ENCODE measurements around the gene PLA2G2C.

Gene PLA2G2C

GRCh38 chr1:20152599-20152930 is 33.8 kb downstream of the PLA2G2C start:
- no peak for DNase-seq (ENCODE audit: low read depth)

GRCh38 chr1:20151906-20152598 is 34.3 kb downstream of the PLA2G2C start:
- DNase-seq (ENCODE audit: low read depth): peak; percentile 58

- DNase-seq (ENCODE audit: low read depth): no peak
Measured at GRCh38 chr1:20150969-20151368, 35.3 kb downstream of the PLA2G2C start.

GRCh38 chr1:20150326-20150705 is 36.0 kb downstream of the PLA2G2C start:
- DNase-seq (ENCODE audit: low read depth): no peak

GRCh38 chr1:20149601-20150325 is 36.6 kb downstream of the PLA2G2C start:
- no peak for DNase-seq (ENCODE audit: low read depth)

DNA sequence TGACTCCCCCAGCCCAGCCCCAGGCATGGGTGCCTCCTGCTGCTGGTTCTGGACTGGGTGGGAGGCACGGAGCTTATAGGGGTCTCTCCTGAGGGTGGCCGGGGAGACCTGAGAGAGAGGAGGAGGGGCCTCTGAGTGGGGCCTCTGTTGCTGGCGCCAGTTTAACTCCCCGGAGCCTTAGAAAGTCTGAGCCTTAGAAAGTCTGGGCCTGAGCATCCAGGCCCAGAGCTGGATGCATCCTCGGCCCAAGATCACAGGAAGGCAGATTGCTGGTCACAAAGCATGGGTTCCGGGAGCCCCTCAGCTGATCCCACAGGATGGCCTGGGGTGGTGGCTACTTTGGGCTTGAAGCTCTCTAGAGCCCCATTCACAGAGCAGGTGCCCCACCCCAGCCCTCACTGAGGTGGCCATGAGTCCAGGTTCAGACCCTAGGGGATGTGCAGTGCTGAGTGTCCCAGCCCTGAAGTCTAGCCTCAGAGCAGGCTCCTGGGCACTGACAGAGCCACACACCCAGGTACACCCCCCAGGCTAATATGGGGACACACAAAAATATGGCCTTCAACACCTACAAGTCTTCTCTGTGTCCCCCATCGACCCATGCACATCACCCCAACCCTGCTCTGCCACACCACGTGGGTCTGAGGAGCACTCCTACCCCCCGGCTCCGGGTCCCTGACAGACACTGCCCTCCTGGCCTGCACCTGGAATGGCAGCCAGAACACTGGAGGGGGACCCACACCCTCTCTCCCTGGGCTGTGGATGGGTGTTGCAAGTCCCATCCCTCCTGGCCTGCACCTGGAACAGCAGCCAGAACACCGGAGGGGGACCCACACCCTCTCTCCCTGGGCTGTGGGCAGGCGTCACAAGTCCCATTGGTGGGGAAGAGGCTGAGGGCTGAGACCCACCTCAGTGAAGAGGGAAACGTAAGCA is 37.5 kb downstream of the PLA2G2C start:
- DNase-seq (ENCODE audit: low read depth): no peak

GRCh38 chr1:20147846-20148570 is 38.3 kb downstream of the PLA2G2C start:
- no peak for DNase-seq (ENCODE audit: low read depth)

- DNase-seq (ENCODE audit: low read depth): no peak
Measured at GRCh38 chr1:20143734-20144565, 42.4 kb downstream of the PLA2G2C start.

DNA sequence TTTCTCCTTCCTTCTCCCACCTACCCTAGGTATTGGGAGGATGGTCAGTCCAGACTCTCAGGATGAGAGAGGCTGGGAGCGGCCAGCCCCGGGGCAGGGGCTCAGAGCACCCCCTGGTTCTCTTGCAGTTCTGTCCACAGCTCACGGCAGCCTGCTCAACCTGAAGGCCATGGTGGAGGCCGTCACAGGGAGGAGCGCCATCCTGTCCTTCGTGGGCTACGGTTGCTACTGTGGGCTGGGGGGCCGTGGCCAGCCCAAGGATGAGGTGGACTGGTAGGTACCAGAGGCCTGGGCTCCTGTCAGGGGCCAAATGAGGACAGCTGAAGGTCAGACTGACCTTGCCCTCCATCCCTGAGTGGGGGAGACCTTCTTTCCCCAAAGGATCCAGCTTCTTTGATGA is 43.0 kb downstream of the PLA2G2C start:
- no peak for DNase-seq (ENCODE audit: low read depth)

GRCh38 chr1:20142001-20142710 is 44.2 kb downstream of the PLA2G2C start:
- DNase-seq (ENCODE audit: low read depth): no peak

DNA sequence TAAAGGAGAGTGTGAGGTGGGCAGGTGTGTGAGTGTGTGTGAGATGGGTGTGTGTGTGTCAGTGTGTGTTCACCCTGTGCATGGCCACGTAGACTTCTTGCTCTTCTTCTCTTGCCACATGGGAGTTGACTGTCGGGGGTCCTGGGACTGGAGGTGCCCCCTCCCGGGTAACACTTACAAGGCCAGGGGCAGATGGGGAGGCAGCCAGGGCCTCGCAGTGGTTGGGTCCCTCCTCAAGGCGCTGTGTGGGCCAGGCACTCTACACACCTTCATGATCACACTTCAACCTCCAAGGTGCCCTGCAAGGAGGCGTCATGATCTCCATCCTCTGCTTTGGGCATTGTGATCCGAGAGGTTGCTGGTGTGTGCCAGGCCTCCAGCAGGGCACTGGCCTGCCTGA is 44.9 kb downstream of the PLA2G2C start:
- DNase-seq (ENCODE audit: low read depth): no peak

- DNase-seq (ENCODE audit: low read depth): no peak
Measured at GRCh38 chr1:20141001-20141400, 45.3 kb downstream of the PLA2G2C start.

DNA sequence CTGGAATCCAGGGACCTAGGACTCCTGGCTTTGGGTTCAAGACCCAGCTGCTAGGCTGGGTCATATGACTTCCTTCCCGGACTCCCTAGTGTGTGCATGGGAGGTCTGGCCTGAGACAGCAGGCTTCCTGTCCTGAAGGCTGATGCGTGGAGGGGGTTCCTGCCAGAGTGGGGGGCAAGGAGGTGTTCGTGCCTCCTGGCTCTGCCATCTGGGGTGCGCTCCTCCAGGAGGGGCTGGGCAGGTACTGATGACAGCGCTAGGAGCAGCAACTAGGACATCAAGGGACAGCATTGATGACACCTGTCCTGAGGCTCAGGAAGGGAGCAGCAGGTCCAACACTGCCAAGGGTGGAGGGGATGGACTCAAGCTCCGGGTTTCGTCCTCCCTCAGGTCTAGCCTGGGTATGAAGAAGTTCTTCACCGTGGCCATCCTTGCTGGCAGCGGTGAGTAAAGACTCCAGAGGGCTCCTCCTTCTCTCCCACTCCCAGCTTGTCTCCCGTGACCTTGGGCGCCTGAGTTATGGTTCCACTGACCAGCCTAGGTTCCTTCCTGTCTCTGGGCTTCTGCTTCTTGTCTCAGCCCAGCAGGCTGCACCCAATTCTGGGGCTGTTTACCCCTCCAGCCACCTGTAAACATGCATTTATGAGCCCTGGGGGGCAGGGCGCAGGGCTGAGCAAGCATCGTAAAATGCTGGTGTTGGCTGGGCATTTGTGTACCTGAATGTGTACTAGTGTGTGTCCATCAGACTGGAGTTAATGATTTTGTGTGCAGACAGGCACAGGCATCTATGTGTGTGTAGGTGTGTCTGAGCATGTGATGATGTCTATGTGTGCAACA is 46.3 kb downstream of the PLA2G2C start:
- DNase-seq (ENCODE audit: low read depth): no peak

- no peak for DNase-seq (ENCODE audit: low read depth)
Measured at GRCh38 chr1:20138961-20139550, 47.3 kb downstream of the PLA2G2C start, which contains the start of gene PLA2G2F. TSS of gene PLA2G2F (plus strand) at chr1:20139323. CDS start at chr1:20139428, 105 bp downstream.

DNA sequence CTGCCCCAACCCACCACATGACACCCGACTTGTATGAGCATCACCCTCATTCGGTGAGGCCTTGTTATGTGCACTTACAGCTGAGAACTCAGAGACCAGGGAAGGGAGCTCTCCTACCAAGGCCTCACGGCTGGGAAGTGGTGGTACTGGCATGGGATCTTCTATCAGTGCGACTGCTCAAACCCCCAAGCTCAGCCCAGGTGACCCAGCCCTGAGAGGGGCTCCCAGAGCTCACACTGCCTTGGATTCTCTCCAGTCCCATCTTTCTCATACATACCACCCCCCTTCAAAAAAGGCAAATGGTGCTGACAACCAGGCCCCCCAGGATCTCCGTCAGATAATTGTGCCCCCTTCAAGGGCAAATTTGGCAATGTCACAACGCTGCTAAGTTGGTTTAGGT is 48.0 kb downstream of the PLA2G2C start:
- no peak for DNase-seq (ENCODE audit: low read depth)

GRCh38 chr1:20137604-20138003 is 48.7 kb downstream of the PLA2G2C start:
- no peak for DNase-seq (ENCODE audit: low read depth)

DNA sequence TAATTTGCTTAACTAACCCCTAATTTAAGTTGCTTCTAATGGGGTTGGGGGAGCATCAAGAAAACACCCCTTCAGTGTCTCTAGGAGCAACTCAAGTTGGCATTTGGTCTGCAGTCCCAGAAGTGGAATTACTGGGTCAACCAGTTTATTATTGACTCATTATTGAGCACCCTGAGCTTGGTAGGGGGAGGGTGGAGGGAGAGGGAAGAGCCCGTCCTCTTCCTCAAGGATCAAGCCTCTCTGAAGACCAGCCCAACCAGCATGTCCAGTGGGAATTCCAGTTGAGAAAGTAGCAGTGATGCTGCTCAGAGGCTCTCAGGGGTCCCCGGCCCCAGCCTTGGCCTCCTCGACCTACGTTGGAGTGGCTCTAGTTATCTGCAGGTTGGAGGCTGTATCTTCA is 49.3 kb downstream of the PLA2G2C start:
- DNase-seq (ENCODE audit: low read depth): no peak

GRCh38 chr1:20136249-20136648 is 50.1 kb downstream of the PLA2G2C start:
- no peak for DNase-seq (ENCODE audit: low read depth)

GRCh38 chr1:20134995-20135394 is 51.3 kb downstream of the PLA2G2C start:
- no peak for DNase-seq (ENCODE audit: low read depth)

Data from T follicular helper cell (primary cell).